HG03064 (cell line): ENCODE results near the gene ETNK2.

ENCODE experiments used
- ATAC-seq: cut with Tn5 transposase; IDR thresholded peaks from one replicate; pipeline ENCODE4 v1.9.1; 2021; ENCODE audit warnings: low read depth; ENCODE audit not compliant: unreplicated experiment

The ETNK2 gene

GRCh38 chr1:204127597-204128242, 24.1 kb downstream of the ETNK2 start:
- no peak for ATAC-seq

GRCh38 chr1:204126956-204127355, 24.9 kb downstream of the ETNK2 start:
- ATAC-seq, result no peak

- ATAC-seq, result no peak
These were observed 25.5 kb downstream of the ETNK2 start for GRCh38 chr1:204126386-204126785.

GRCh38 chr1:204125759-204126351, 26.0 kb downstream of the ETNK2 start:
- ATAC-seq, result no peak

- no peak for ATAC-seq
These were observed 27.2 kb downstream of the ETNK2 start for GRCh38 chr1:204124639-204125038.

GRCh38 chr1:204123376-204123775, 28.5 kb downstream of the ETNK2 start:
- no peak for ATAC-seq

- no peak for ATAC-seq
These were observed 29.8 kb downstream of the ETNK2 start for GRCh38 chr1:204121840-204122555.

GRCh38 chr1:204116539-204116938, 35.3 kb downstream of the ETNK2 start:
- ATAC-seq, result no peak

- no peak for ATAC-seq
These were observed 36.7 kb downstream of the ETNK2 start for GRCh38 chr1:204115116-204115515.

GRCh38 chr1:204114606-204115005, 37.2 kb downstream of the ETNK2 start:
- no peak for ATAC-seq

- ATAC-seq, result no peak
These were observed 37.9 kb downstream of the ETNK2 start for GRCh38 chr1:204113896-204114295.

- no peak for ATAC-seq
These were observed 38.7 kb downstream of the ETNK2 start for GRCh38 chr1:204112876-204113730.

- no peak for ATAC-seq
These were observed 40.8 kb downstream of the ETNK2 start for GRCh38 chr1:204110894-204111633.

- ATAC-seq, result no peak
These were observed 43.3 kb downstream of the ETNK2 start for GRCh38 chr1:204108312-204109141.

GRCh38 chr1:204107892-204108291, 44.0 kb downstream of the ETNK2 start:
- ATAC-seq, result no peak

GRCh38 chr1:204106825-204107224, 45.0 kb downstream of the ETNK2 start:
- ATAC-seq, result no peak

- ATAC-seq, result no peak
These were observed 46.7 kb downstream of the ETNK2 start for GRCh38 chr1:204105131-204105515.

GRCh38 chr1:204104331-204105130, 47.3 kb downstream of the ETNK2 start:
- ATAC-seq, result no peak

GRCh38 chr1:204103431-204103741, 48.5 kb downstream of the ETNK2 start:
- no peak for ATAC-seq
